Esophagus muscularis mucosa (tissue), 4 donors: ENCODE measurements around the gene LRP5. TPM values are rescaled to one million over a fixed set of nuclear protein-coding genes. Genes with fewer than 3 reads are reported as not detected.

ENCODE experiments used
- DNase-seq: peaks from one replicate; pipeline ENCODE4 v3.0.0-alpha.2; 2017; ENCODE audit errors: extremely low spot score
- H3K27ac ChIP-seq, 4 donors: fragments of 200-600 bp; sonication (generic); replicated peaks in 1 of 4; 1 replicate in 3 of 4; 2 replicates in 1 of 4; pipeline ENCODE4 v1.5.1; 2016 to 2019; ENCODE audit warnings: mild to moderate bottlenecking in 1 of 4
- H3K27me3 ChIP-seq, 4 donors: fragments of 200-600 bp; sonication (generic); one replicate each; pipeline versions ENCODE4 v1.5.1 to v1.6.0; 2016 to 2019
- H3K36me3 ChIP-seq, 4 donors: fragments of 200-600 bp; sonication (generic); one replicate each; pipeline ENCODE4 v1.5.1; 2016 to 2019
- H3K4me1 ChIP-seq, 4 donors: fragments of 200-600 bp; sonication (generic); one replicate each; pipeline ENCODE4 v1.5.1; 2016 to 2019
- H3K4me3 ChIP-seq, 4 donors: fragments of 200-600 bp; sonication (generic); 1 replicate in 2 of 4; 2 replicates in 2 of 4; pipeline ENCODE4 v1.5.1; 2016 to 2019; ENCODE audit warnings: mild to moderate bottlenecking in 4 of 4, moderate library complexity in 1 of 4
- H3K9me3 ChIP-seq, 4 donors: fragments of 200-600 bp; sonication (generic); 1 replicate in 3 of 4; 2 replicates in 1 of 4; pipeline ENCODE4 v1.5.1; 2016 to 2019
- EP300 ChIP-seq: sonication (generic); formaldehyde crosslinking; IDR thresholded peaks from one replicate; pipeline ENCODE4 v1.6.1; 2017; ENCODE audit warnings: antibody characterized with exemption
- POLR2A ChIP-seq: fragments of 450-650 bp; IDR thresholded peaks from one replicate; pipeline ENCODE4 v1.6.1; 2017; ENCODE audit warnings: antibody characterized with exemption, moderate library complexity, mild to moderate bottlenecking, low read depth
- POLR2AphosphoS5 ChIP-seq, 2 donors: sonication (generic); formaldehyde crosslinking; IDR thresholded peaks; one replicate each; pipeline ENCODE4 v1.6.1; 2017; ENCODE audit warnings: antibody characterized with exemption in 2 of 2
- WGBS: methylation state at CpG from one replicate; pipeline ENCODE4 v1.1.5; 2018; 5-methylcytosine and 5-hydroxymethylcytosine counted together
- intact Hi-C: fragments of 100-400 bp; cut with DNase I; formaldehyde crosslinking; loops from one replicate; pipeline ENCODE4 v1.15.1; 2023
- total RNA-seq, 4 donors: library from RNA; depleted of rRNA; stranded (reverse); fragments of >200 nt; gene quantifications; one replicate each; pipeline versions ENCODE4 v1.1.0 to v1.2.1, GENCODE V29; 2016
- TF ChIP-seq, protein P1 (sequence below), 3 experiments: fragments of 200-600 bp in 2 of 3; fragments of 450-650 bp in 1 of 3; sonication (generic) in 2 of 3; IDR thresholded peaks; one replicate each; pipeline ENCODE4 v1.5.1; 2017 to 2019; ENCODE audit warnings: antibody characterized with exemption in 3 of 3, mild to moderate bottlenecking in 2 of 3, moderate library complexity in 1 of 3

Gene LRP5
- total RNA-seq, 4 donors from 2014 or later, result 34.0 to 78.4 (median 56.2) TPM

DNA sequence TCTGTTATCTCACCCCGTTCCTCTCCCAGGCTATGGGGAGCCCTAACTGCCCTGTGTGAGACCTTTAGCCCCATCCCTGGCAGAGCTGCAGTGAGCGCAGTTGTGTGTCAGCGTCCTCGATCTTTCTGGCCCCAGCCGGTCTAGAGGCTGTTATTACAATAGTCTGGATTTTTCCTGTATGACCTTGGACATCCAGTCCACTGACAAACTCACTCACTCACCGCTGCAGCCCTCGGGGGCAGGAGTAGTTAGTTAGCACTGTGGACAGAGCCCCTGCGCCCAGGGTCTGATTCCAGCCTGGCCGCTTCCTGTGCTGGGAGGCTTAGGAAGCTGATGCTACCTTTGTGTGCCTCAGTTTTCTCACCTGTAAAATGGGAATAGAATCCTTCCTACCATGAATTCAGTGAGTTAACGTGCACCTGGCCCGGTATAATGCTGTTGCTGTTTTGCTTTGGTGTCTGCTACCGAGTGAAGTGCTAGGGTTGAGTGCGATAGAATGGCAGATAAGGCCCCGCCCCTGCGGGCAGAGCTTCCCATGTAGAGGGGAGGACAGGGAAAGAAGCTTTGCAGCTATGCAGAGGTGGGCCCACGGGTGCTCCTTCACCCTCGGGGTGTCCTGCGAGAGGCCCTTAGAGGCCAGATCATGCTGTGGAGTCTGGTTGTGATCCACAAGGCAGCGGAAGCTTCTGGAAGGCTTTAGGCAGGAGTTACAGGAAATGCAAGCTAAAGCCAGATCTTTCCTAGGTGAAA, 3.0 kb downstream of the LRP5 start:
- TF ChIP-seq, protein P1, sequence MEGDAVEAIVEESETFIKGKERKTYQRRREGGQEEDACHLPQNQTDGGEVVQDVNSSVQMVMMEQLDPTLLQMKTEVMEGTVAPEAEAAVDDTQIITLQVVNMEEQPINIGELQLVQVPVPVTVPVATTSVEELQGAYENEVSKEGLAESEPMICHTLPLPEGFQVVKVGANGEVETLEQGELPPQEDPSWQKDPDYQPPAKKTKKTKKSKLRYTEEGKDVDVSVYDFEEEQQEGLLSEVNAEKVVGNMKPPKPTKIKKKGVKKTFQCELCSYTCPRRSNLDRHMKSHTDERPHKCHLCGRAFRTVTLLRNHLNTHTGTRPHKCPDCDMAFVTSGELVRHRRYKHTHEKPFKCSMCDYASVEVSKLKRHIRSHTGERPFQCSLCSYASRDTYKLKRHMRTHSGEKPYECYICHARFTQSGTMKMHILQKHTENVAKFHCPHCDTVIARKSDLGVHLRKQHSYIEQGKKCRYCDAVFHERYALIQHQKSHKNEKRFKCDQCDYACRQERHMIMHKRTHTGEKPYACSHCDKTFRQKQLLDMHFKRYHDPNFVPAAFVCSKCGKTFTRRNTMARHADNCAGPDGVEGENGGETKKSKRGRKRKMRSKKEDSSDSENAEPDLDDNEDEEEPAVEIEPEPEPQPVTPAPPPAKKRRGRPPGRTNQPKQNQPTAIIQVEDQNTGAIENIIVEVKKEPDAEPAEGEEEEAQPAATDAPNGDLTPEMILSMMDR (IDR thresholded peaks at IDR 0.05), result no peak
- TF ChIP-seq POLR2AphosphoS5 (IDR thresholded peaks at IDR 0.05), result peak in 1 of 2 donors; percentile 35
- TF ChIP-seq EP300, result no peak
- intact Hi-C loops, result loop anchor here (2.0 kb wide), 1 partner anchor 67 kb away; no protein-coding TSS in a partner anchor
- H3K27me3 ChIP-seq, result no peaks in the 10 kb centered on the region
- DNase-seq, result no peak
- no peaks in the 10 kb centered on the region for H3K9me3 ChIP-seq
- WGBS, result 61% methylated on average over 13 of the region's 19 CpGs
- no peaks in the 10 kb centered on the region for H3K36me3 ChIP-seq
- H3K27ac ChIP-seq, result peak overlapping the region; percentile 88 to 90 (median 90)
- peak overlapping the region; percentile 67 to 86 (median 76) for H3K4me3 ChIP-seq
- peaks cover 54 to 67% (median 57%) of the 10 kb centered on the region in 4 donors for H3K4me1 ChIP-seq

DNA sequence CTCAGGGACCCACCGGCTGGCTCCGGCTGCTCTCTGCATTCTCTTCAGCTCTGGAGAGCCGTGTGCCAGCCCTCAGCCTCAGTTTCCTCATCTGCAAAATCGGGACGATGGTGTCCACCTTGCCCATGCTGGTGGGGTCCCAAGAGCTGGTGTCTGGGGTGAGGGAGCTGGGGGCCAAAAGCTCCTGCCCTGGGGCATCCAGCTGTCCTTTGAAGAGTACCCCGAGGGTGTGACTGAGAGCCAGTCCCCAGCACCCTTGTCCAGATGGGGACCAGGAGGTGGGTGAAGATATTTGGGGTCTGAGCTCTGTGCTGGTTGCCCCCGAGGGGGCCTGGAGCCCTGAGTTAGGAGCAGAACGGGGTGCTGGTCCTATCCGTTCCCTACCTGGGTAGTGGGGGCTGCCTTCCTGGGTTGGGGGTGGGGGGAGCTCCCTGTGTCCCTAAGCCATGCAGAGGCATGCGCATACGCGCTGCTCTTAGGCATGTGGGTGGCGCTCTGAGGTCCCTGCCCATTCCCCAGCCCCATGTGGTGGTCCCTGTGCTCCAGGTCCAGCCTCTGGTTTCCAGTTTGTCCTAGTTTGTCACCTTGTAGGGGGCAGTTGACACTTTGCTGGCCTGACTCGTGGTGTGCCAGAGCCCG, 4.9 kb downstream of the LRP5 start:
- Histone ChIP-seq H3K36me3 (no peaks in the 10 kb centered on the region), H3K4me1 (peaks cover 62 to 72% (median 66%) of the 10 kb centered on the region in 4 donors), H3K27me3 (no peaks in the 10 kb centered on the region), H3K27ac (peak overlapping the region; percentile 88 to 90 (median 90)), H3K9me3 (no peaks in the 10 kb centered on the region), H3K4me3 (peak overlapping the region in 1 of 4 donors; percentile 5)
- TF ChIP-seq, protein P1 (IDR thresholded peaks at IDR 0.05), result no peak
- TF ChIP-seq EP300 (no peak), POLR2A (no peak), POLR2AphosphoS5 (IDR thresholded peaks at IDR 0.05) (no peak)
- no peak for DNase-seq
- intact Hi-C loops, result no loop called here
- WGBS, result 55% methylated on average over 9 of the region's 15 CpGs

DNA sequence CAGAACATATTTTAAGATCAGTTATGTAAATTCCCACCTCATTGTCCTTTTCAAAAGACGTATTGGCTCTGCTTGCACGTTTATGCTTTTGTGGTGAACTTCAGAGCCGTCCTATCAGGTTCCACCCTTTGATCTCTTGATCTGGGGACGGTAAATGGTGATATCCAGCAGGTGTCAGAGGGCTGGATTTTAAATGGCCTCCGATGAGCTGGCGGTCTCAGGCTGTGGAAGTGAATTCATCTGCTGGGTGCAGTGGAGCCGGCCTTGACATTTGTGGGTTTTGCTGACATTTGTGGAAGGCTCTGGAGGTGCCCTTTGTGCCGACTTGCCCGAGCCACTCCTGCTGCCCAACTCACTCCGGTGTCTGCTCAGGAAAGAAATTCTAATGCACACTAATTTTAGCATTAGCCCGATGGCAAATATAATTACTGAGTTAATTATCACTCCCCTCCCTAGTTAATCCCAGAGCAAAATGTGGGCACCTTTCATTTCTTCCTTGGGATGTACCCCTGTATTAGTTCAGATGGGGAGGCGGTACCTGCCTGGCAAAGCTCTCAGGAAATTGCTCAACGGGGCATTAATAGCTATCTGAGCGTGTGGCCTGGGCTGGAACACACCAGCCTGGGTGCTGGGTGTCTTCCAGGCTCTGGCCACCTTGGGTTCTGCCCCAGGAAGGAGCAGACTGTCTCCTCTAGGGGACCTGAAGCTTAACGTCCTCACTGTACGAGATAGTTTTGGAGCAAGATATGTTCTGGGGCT, 9.1 kb downstream of the LRP5 start:
- peak overlapping the region; percentile 34 to 75 (median 58) for H3K27ac ChIP-seq
- no peak for DNase-seq
- no peak overlapping the region for H3K4me3 ChIP-seq
- no peaks in the 10 kb centered on the region for H3K27me3 ChIP-seq
- intact Hi-C loops, result no loop called here
- no peak for TF ChIP-seq EP300
- TF ChIP-seq, protein P1 (IDR thresholded peaks at IDR 0.05), result peak in 2 of 3 experiments; percentile 2 to 19
- WGBS, result 74% methylated on average over 16 of the region's 16 CpGs
- no peaks in the 10 kb centered on the region for H3K9me3 ChIP-seq
- peaks cover 65 to 79% (median 74%) of the 10 kb centered on the region in 4 donors for H3K4me1 ChIP-seq
- no peaks in the 10 kb centered on the region for H3K36me3 ChIP-seq

DNA sequence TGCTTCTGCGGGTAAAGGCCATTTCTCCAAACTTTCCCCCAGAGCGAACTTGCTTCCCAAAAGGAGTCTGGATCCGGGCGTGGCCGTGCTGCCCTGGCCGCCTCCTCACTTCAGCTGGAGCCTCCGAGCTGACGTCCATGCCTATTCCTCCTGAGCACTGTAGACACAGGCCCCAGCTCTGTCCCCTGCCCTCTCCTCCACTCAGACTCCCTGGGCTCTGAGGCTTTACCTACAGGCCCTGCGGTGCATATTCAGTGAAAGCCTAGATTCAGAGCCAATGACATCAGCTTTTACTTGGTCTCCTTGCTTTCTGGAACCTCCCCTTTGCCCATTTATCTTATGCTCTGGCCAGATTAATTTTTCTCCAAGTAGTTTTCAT, 9.7 kb downstream of the LRP5 start:
- no peak for DNase-seq
- intact Hi-C loops, result no loop called here
- Histone ChIP-seq H3K36me3 (no peaks in the 10 kb centered on the region), H3K27ac (peak overlapping the region; percentile 34 to 75 (median 58)), H3K9me3 (no peaks in the 10 kb centered on the region), H3K4me1 (peaks cover 65 to 79% (median 74%) of the 10 kb centered on the region in 4 donors), H3K4me3 (no peak overlapping the region), H3K27me3 (no peaks in the 10 kb centered on the region)
- WGBS, result 81% methylated on average over 9 of the region's 9 CpGs
- no peak for TF ChIP-seq EP300
- TF ChIP-seq, protein P1 (IDR thresholded peaks at IDR 0.05), result no peak
- no peak for TF ChIP-seq POLR2AphosphoS5 (IDR thresholded peaks at IDR 0.05)
- no peak for TF ChIP-seq POLR2A
